GM18519 (cell line): ENCODE results near the gene TNKS1BP1.
A peak's percentile ranks its signal among the peaks of the same experiment; 100 is the strongest.
"Not testable (repeated sequence)": the region's sequence is repeated elsewhere in the genome, so short reads cannot be mapped to it uniquely, and the experiment has no call there.

ENCODE experiments used
- ATAC-seq: cut with Tn5 transposase; IDR thresholded peaks from one replicate; pipeline ENCODE4 v1.9.1; 2021; ENCODE audit warnings: mild to moderate bottlenecking, moderate library complexity; ENCODE audit not compliant: unreplicated experiment, low FRiP score

TNKS1BP1 gene

DNA sequence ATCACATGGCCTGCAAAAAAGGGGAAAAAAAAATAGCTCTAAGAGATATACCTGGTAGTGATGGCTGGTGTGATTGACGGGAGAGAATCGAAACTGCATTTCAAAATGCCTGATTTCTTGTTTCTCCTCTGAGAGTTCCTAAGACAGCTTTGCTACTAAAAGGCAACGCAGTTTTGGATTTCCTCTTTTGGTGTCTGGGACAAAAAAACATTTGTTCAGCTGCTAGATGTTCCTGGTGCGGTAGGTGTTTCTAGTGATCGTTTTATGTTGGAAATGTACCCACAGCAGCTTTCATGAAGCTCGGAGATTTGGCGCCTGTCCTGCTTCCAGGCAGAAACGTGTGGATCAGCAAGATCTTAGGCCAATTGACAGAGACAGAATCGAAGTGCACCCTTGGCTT is 31.5 kb upstream of the TNKS1BP1 start:
- no peak for ATAC-seq

DNA sequence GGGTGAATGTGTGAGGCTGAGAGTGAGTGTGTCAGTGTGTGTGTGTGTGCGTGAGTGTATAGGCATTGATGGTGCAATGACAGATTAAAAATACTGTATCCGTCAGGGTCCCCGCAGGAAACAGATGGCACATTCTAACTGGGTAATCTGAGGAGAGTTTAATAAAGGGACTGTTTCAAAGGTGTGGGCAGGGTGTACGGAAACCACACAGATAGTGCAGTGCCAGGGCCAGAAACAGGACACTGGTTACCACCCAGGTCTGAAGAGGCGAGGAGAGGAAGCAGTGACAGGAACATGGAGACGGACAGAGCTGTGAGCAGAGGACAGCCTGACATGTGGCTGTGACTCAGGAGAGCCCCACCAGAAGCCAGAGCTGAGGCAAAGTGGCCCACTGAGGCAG is 29.9 kb upstream of the TNKS1BP1 start:
- ATAC-seq: no peak

DNA sequence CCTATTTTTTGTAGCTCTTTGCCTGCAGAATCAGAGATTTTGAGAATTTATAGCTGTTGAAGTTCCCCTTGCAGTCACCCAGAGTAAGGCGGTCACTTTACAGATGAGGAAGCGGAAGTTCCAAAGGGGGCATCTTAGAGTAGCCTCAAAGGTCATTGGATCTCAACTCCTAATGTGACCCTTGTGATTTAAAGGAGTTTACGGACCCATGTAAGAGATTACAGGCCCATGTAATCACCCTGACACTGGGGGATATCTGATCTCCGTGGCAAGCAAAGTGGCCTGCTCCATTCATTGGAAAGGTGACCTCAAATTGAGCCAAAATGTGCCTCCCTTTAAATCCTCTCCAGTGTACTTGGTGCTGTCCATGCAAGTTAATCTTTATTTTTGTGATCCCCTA is 29.1 kb upstream of the TNKS1BP1 start:
- no peak for ATAC-seq

DNA sequence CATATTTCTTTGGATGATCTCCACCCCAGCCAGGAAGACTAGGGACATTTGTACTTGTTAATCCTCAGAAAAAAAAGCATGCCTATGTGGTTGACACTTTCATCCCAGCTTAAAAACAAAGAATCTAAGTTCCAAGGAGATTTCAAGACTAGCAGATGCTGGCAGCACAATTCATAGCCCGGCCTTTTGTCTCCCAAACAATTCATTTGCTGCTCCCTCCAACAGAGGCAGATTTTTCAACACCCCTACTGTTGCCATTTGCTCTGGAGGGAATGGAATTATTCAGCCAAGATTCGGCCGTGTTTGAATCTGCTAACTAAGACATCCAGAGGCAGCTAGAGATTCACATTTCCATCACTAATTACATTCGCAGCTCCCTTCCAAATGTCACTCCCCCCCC is 28.7 kb upstream of the TNKS1BP1 start:
- ATAC-seq: no peak

DNA sequence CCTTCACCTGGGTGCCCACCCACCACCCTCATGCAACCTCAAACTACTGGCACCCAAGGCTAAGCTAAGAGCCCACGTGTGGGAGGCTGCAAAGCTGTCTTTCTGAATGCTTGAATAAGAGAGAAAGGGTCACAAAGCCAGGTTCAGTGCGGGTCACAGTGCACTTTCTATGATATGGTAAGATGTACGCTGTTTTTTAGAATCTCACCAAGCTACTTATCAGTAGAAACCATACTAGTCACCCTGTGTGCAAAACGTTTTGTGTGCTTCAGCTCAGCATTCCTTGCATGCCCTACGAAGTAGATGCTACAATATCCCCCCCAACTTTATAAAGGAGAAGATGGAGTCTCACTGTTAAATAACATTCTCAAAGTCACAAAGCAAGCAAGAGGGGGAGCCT is 28.3 kb upstream of the TNKS1BP1 start:
- no peak for ATAC-seq

DNA sequence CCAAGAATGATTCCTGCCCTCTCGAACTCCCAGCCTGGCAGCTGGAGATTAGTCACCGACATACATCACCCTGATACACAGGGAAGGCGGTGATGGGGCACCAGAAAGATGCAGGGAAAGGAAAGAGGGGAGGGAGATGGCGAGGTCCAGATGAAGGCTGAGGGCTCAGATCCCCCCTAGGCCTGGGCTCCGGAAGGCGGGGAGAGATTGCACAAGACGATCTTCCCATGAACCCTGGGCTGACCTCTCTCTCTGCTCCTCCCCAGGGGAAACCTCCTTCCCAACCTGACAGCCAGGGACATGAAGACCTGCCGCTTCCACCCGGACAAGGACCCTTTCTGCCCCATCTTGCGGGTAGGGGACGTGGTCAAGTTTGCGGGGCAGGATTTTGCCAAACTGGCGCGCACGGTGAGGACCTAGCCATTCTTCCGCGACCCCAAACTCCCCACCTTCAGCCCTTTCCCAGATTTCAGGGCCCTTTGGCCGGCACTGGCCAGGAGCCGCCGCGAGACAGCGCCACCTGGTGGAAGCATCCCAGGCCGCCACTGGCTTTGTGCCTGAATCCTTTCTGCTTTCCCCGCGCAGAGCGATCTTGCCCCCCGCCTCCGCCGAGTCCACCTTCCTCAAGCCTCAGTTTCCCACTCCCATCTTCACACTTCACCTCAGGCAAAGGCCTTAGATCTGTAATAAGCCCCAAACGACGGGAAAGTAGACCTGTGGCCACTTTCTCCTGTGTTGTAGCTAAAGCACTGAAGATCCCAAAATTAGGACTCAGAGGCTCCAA is 24.9 kb upstream of the TNKS1BP1 start:
- ATAC-seq: no peak

DNA sequence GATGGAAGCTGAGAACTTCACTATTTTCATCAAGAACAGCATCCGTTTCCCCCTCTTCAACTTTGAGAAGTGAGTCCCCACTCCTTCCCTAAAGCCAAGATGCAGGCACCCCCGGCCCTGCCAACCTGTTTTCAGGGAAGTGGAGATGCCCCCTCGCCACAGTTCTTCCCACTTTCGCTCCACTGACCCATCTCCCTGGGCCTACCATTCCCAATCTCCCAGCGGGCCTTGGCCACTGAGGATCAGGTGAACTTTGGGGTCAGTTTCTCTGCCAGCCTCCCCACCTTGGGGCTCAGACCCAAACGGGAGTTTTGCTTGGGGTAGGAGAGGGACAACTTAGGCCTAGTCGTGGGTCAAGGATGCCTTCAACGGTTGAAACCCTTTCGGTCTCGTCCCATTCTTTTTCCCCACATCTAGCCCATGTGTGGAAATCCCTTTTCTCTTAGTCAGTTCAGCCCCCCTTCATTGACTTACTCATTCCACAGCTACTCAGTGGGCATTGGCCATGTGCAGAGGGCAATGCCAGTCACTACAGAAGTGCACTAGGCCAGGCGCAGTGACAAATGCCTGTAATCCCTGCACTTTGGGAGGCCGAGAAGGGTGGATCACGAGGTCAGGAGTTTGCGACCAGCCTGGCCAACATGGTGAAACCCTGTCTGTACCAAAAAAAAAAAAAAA is 24.0 kb upstream of the TNKS1BP1 start:
- no peak for ATAC-seq

DNA sequence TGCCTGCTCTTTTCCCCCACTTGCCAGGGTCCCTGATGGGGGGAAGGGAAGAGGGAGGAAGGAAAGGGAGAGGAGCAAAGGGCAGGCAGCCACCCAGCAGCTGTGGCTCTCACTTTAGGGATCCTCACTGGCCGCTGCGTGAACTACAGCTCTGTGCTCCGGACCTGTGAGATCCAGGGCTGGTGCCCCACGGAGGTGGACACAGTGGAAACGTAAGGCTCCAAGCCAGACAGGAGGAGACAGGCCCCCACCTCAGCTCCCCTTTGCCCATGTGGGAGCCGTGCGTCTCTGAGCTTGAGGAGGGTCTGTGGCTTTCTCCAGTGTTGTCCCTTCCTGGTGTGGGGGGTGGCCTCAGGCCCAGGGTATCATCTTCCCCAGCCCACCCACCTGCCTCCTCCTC is 23.3 kb upstream of the TNKS1BP1 start:
- ATAC-seq: no peak

DNA sequence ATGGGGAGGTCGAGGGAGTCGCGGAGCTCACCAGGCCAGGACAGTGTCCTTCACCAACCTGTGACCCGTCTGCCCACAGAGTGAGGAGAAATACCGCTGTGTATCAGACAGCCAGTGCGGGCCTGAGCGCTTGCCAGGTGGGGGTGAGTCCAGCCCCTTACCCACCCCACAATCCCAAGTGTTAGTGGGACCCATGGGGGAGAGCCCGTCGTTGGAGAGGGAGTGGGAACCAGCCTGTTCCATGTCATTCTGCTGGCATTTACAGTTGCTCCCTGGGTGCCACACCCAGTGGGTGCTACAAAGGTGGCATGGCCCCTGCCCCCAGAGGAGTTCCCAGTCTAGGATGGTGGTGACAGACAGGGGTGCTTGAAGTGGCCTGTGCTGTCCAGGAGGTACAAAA is 22.6 kb upstream of the TNKS1BP1 start:
- no peak for ATAC-seq

DNA sequence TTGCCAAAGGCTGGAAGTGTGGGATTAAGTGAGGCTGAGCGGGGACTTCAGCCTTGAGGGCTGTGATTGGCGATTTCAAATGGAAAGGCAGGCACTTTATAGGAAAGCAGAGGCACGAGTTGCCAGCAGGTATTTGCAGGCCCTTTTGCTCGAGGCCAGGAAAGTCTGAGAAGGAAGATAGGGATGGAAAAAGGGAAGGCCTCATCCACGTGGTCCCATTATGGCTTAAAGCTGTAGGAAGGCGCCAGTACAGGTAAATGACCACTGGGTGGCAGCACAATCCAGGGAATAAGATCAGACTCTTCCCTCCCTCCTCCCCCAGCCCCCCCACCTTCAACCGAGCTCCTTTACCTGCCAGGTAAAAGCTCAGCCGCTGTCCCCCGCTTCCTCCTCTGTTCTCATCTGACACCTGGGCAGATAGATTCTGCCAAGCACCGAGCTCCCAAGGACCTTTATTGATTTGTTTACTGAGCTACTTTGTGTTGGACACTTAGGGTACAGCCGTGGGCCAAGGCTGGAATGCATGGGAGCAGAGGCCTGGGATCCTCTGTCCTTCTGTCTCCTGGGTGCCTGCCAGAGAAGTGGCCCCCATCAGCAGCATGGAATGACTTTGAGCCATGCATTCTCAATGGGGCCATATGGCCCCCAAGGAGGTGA is 20.9 kb upstream of the TNKS1BP1 start:
- ATAC-seq: no peak

DNA sequence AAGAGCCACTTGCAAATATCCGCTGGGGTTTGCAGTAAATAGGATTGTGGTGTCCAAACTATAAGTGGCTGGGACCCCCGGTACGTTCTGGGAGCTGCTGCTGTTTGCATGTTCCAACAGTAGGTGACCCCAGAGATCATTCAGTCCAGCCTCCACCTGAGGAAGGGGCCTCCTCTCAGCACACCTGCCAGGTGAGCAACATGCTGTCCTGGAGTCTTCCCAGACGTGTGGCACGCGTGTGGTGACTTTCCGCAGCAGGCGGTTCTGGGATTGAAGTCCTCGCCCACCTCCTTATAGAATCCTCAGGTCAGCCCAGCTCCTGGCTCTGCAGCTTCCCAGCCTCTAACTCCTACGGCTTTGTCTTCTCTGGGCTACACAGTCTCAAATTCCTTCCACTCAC is 20.1 kb upstream of the TNKS1BP1 start:
- no peak for ATAC-seq

DNA sequence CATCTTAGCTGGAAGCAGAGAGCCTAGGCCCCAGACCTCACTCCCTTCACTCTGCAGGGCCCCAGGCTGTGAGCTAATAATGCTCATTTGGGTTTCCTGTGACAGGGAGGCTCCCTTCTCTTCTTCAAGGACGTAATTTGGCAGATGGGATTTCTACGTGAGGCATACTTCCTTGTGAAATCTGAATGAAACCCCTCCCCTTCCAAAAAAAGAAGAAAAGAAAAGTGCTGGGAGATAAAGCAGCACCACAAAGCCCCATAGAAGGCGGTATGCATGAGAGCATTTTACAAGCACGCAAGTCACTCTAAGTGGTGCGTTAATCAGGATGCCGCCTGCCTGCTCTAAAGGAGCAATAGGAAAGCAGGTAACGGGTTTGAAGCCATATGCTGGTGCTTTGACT is 19.1 kb upstream of the TNKS1BP1 start:
- no peak for ATAC-seq

DNA sequence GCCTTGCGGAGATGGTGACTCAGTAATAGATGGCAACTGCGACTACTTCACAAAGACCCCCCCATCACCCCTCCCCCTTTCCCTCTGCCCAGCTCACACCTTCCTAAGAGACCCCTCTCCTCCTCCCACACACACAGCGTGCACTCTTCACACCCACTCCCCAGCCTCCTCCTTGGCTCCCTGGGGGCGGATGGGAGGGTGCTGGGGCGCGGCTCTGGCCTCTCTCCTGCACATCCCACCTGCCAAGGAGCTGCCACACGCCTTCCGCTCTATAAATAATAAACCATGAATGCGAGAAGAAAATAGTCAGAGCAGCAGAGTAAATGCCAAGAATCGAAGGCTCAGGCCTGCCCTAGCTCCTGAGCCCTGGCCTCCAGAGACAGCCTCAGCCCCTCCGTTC is 17.9 kb upstream of the TNKS1BP1 start:
- ATAC-seq: no peak

DNA sequence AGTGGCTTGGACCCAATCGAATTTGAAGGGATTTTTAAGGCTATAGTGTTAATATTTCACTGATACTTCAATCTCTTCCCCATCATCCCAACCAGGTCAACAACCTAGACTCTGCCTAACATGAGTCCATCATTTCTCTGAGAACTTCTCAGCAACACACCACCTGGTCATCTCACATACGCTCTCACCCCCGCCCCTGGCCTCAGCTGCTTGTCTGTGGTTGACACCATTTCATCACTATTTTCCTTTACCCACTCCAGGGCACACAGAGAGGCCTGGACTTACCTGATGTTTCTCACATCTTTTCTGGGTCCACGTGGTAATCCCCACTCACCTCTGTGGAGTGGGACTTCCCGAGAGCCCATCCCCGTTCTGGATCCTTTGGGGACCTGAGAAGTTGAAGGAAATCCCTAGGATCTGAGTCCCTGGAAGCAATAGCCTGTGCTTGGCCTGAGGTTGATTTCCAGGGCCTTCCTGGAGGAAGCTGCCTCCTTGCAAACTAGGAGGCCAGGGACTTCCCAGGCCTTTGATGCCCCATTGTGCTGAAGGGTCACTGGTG is 16.6 kb upstream of the TNKS1BP1 start:
- ATAC-seq: no peak

DNA sequence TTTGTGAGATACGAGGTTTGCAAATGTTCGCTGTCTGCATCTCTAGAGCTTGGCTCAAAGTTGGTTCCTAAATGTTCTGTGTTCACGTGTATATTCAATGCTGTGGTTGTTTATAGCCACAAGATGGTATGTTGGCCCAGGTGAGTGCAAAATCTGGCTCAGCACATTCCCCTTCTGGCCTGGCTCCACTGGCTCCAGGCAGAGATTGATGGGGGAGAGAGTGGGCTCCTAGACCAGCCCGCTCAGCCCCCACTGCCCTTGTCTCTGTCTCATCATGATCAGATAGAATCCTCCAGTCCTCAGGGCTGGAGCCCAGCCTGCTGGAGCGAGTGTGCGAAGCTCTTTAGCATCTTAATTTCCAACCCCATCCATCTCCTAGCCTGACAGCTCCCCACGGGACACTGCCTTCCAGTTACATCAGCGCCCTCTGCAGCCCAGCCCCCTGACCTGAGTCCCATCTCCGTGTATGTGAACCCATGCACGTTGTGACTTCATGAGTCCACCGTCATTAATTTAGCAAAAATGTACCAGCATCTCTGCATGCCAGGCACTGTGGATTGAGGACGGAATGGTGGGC is 15.4 kb upstream of the TNKS1BP1 start:
- ATAC-seq: no peak

DNA sequence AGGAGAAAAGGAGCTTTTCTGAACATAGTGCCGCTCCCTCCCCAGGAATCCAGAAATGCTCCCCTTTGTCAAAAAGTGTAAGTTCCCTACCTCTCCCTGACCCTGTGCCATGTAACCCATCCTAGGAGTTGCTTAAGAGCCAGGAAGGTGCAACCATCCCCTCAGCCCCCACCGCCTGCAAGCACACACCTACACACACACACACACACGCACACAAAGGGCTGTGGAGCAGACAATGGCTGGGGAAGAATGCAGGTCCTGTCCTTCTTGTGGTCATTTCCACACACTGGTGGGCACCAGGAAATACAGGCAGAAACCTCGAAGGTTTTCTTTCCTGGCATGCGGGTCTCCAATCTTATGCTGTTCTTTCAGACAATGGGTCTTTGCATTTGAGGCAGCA is 14.6 kb upstream of the TNKS1BP1 start:
- no peak for ATAC-seq

DNA sequence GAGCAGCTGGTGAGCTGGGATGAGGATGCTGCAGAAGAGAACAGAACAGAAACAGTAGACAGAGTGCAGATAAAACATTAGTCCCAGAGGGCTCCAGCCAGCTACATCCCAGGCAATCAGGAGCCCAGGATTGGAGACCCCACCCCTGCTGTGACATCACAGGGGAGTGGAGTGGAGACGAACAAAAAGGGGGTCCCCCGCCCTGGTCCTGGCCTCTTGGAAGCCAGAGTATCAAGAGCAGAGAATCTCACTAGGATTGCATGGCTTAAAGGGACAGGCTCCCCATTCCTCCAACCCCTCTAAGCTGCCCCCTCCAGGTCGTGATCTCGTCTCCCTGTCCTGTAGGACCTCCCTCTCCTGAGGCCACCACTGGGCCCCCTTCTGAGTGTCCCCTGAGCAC is 13.4 kb upstream of the TNKS1BP1 start, which contains the start of gene P2RX3:
TSS of gene P2RX3 (plus strand) at position 211 of the 400 bp plus-strand sequence. CDS start 199 bp downstream, outside the sequence.
- ATAC-seq: no peak

DNA sequence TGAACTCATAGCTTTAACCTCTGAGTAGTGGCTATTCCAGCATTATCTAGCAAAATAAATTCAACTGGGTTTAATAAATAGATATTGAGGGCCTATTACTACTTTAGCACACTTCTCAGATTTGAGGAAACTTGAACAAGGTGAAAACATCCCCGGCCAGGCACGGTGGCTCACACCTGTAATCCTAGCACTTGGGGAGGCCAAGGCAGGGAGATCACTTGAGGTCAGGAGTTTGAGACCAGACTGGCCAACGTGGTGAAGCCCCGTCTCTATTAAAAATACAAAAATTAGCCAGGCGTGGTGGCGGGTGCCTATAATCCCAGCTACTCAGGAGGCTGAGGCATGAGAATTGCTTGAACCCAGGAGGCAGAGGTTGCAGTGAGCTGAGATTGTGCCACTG is 12.1 kb upstream of the TNKS1BP1 start:
- not testable (repeated sequence) for ATAC-seq

DNA sequence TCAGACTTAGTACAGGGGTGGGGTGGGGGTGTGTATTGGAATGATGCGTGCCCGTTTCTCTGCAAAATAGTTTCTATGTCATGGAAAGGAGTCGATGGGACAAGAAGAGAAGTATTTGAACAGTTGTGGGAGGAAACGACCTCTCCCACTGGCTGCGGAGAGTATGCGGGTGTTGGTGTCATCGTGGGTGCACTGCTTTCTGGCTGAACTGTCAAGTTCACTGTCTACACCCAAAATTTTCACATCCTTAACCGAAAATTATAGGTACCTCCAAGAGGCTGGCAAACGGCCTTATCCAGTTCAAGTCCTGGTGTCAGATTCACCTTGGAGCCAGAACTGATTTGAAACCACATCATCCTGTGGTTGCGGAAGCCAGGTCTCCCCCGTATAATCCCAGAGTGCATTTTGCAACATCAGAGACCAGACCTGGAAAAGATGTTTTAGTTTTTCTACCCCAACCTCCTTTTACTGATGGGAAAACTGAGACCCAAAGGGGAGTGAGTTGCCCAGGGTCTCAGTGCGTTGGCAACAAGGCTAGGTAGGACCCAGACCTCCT is 11.4 kb upstream of the TNKS1BP1 start:
- no peak for ATAC-seq

DNA sequence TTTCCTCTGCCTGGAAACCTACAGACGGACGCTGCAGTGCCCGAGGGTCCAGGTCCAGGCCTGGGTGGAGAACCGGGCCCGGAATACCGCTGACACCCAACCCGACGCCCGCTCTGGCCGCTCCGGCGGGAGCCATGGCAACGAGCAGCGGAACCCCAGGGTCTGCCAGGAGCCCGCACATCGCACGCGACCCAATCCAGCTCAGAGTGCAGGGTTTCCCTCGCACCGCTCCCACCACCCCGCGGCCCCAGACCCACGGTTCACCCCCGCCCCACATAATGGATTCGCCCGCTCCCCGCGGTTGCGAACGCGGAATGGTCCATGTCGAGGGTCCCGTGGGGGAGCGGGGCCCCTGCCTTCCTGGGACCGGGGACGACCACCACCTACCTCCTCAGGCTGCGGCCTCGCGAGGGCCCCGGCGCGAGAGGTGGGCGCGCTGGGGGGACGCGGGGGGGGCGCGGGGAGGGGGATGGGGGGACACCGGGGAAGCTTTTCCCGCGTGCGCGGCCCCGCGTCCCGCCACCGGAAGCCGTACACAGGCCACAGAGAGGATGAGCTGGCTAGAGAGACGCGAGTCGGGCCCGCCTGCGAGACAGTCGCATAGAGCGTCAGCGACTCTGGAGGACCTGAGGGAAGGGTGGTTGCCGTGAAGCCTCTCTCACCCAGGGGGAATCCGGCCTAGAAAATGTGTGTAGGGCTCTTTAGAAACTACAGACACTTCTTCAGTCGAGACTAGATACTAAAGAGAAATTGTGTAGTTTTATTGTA is 10.8 kb upstream of the TNKS1BP1 start, which contains the start of gene SSRP1:
TSS of gene SSRP1 (minus strand) at position 550 of the 768 bp plus-strand sequence. CDS start 771 bp downstream, outside the sequence.
- ATAC-seq: peak; percentile 98
